ENCODE data around the gene RGS10.

- no peak for TF ChIP-seq POLR2A (IDR thresholded peaks at IDR 0.05; ENCODE audit: low read length)
- TF ChIP-seq GATA1 (IDR thresholded peaks at IDR 0.05; ENCODE audit: low read depth, low read length) = no peak
Observed at GRCh38 chr10:119488675-119489074, 53.8 kb downstream of the RGS10 start.
